Mesodermal cell (in vitro differentiated cells): ENCODE data around the gene NUP133.
A peak's percentile ranks its signal among the peaks of the same experiment; 100 is the strongest.
"Not testable (repeated sequence)": the region's sequence is repeated elsewhere in the genome, so short reads cannot be mapped to it uniquely, and the experiment has no call there.

Experiments
- H3K27ac ChIP-seq: 2 replicates; pipeline ENCODE4 v1.7.0; 2013; ENCODE audit warnings: mild to moderate bottlenecking, low read depth, low read length, moderate library complexity; ENCODE audit not compliant: severe bottlenecking
- H3K36me3 ChIP-seq: 2 replicates; pipeline ENCODE4 v1.7.1; 2013; ENCODE audit warnings: mild to moderate bottlenecking, low read length, moderate library complexity; ENCODE audit not compliant: control insufficient read depth, insufficient read depth
- H3K4me1 ChIP-seq: one replicate; pipeline ENCODE4 v1.7.1; 2013; ENCODE audit warnings: mild to moderate bottlenecking, low read length; ENCODE audit not compliant: insufficient read depth, control insufficient read depth, poor library complexity, severe bottlenecking
- H3K4me3 ChIP-seq: 2 replicates; pipeline ENCODE4 v1.7.0; 2013; ENCODE audit warnings: low read length, control low read depth, mild to moderate bottlenecking; ENCODE audit not compliant: insufficient read depth, poor library complexity, severe bottlenecking; ENCODE audit errors: extremely low read depth
- H3K9me3 ChIP-seq: 2 replicates; pipeline ENCODE4 v1.7.1; 2013; ENCODE audit warnings: mild to moderate bottlenecking, low read length, moderate library complexity; ENCODE audit not compliant: control insufficient read depth
- WGBS, 2 experiments: methylation state at CpG; one replicate each; pipeline ENCODE4 v1.1.5; 2013; ENCODE audit warnings: missing lambda C conversion rate in 2 of 2; ENCODE audit not compliant: insufficient coverage in 2 of 2; 5-methylcytosine and 5-hydroxymethylcytosine counted together

The NUP133 gene

GRCh38 chr1:229420224-229420623, 87.9 kb downstream of the NUP133 start:
- 95 to 98% methylated on average over 7 to 9 of the region's 11 CpGs for WGBS, 2 experiments
- no peak overlapping the region for H3K27ac ChIP-seq
- peaks cover 4% of the 10 kb centered on the region for H3K9me3 ChIP-seq
- no peaks in the 10 kb centered on the region for H3K36me3 ChIP-seq
- no peak overlapping the region for H3K4me3 ChIP-seq
- no peaks in the 10 kb centered on the region for H3K4me1 ChIP-seq

- WGBS, 2 experiments: 81 to 91% methylated on average over 5 to 6 of the region's 6 CpGs
- not testable (repeated sequence) for H3K27ac ChIP-seq, H3K4me3 ChIP-seq, H3K36me3 ChIP-seq, H3K4me1 ChIP-seq, H3K9me3 ChIP-seq
These were observed 89.6 kb downstream of the NUP133 start for GRCh38 chr1:229418586-229418985.

- H3K9me3 ChIP-seq, H3K36me3 ChIP-seq, H3K4me3 ChIP-seq, H3K27ac ChIP-seq: not testable (repeated sequence)
- 100% methylated on average over 3 of the region's 5 CpGs for WGBS, 2 experiments
- H3K4me1 ChIP-seq: peaks cover 34% of the 10 kb centered on the region
These were observed 95.3 kb downstream of the NUP133 start for GRCh38 chr1:229412810-229413209.

DNA sequence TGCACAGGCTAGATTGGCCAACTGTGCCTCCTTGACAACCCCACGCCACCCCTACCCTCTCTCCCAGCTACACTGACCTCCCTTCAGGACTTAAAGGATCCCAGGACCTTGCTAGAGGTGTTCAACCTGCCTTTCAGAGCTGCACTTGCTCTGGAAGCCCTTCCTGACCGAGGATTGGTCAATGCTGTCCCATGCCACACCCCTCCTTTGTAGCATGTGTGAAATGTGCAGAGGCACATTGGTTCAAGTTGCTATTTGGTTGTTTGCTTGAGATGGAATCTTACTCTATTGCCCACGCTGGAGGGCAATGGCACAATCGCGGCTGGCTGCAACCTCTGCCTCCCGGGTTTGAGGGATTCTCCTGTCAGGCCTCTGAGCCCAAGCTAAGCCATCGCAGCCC, 96.1 kb downstream of the NUP133 start:
- H3K4me3 ChIP-seq: no peak overlapping the region
- peak overlapping the region; percentile 24 for H3K27ac ChIP-seq
- 86 to 94% methylated on average over 6 to 7 of the region's 7 CpGs for WGBS, 2 experiments
- no peaks in the 10 kb centered on the region for H3K36me3 ChIP-seq
- peaks cover 42% of the 10 kb centered on the region for H3K4me1 ChIP-seq
- no peaks in the 10 kb centered on the region for H3K9me3 ChIP-seq

- no peak overlapping the region for H3K4me3 ChIP-seq
- WGBS, 2 experiments: 63 to 85% methylated on average over 5 to 7 of the region's 11 CpGs
- H3K36me3 ChIP-seq: no peaks in the 10 kb centered on the region
- H3K4me1 ChIP-seq: peaks cover 44% of the 10 kb centered on the region
- H3K27ac ChIP-seq: peak overlapping the region; percentile 24
- no peaks in the 10 kb centered on the region for H3K9me3 ChIP-seq
These were observed 96.6 kb downstream of the NUP133 start for GRCh38 chr1:229411434-229412055.

- H3K4me1 ChIP-seq: peaks cover 45% of the 10 kb centered on the region
- H3K4me3 ChIP-seq: no peak overlapping the region
- peak overlapping the region; percentile 70 for H3K27ac ChIP-seq
- WGBS, 2 experiments: 7 to 9% methylated on average over 4 of the region's 14 CpGs
- no peaks in the 10 kb centered on the region for H3K9me3 ChIP-seq
- no peaks in the 10 kb centered on the region for H3K36me3 ChIP-seq
These were observed 97.3 kb downstream of the NUP133 start for GRCh38 chr1:229410692-229411433.

DNA sequence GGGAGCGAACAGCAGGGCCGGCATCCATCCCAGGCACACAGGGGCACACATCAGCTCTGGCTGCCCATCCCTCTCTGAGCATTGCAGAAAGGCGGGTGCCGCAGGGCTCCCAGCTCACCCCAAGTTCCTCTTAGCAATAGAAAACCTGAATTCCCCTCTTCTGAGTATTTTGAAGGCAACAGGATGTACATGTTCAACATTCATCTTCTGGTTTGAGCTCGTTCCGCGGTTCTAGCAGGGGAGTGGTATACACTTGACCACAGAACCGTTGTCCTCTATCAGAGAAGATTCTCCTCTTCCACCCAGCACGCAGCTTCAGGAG, 97.8 kb downstream of the NUP133 start:
- Histone ChIP-seq H3K9me3 (no peaks in the 10 kb centered on the region), H3K36me3 (no peaks in the 10 kb centered on the region), H3K4me3 (no peak overlapping the region), H3K4me1 (peaks cover 45% of the 10 kb centered on the region), H3K27ac (no peak overlapping the region)
- WGBS, 2 experiments: 81 to 85% methylated on average over 4 to 8 of the region's 9 CpGs

GRCh38 chr1:229409616-229410369, 98.3 kb downstream of the NUP133 start:
- H3K27ac ChIP-seq: no peak overlapping the region
- H3K4me1 ChIP-seq: peaks cover 45% of the 10 kb centered on the region
- H3K9me3 ChIP-seq: no peaks in the 10 kb centered on the region
- WGBS, 2 experiments: 62 to 67% methylated on average over 11 to 16 of the region's 18 CpGs
- H3K4me3 ChIP-seq: no peak overlapping the region
- no peaks in the 10 kb centered on the region for H3K36me3 ChIP-seq

DNA sequence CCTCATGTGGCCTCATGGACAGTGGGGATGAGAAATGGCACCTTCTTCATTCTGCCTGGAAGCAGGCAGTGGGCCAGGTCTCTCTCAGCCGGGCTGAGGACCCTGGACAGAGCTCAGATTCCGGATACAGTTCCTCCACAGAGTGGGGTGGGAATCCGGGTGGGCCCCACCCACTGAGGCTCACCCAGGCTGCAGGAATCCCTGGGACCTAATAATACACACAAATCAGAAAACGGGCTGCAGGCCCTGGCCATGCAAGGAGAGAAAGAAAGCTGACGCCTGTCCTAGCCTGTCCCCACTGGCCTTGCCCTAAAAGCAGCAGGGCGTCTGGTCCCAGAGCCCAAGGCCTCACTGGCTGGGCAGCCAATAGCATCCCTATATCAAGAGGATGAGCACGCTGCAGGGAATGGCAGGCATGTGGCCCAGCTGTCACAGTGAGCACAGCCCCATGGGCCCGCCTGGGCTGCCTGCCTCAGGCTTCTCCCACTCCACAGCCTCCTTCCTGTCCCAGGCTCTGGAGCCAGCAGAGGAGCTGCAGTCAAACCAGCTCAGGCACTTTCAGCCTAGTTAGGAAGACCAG, 99.6 kb downstream of the NUP133 start:
- Histone ChIP-seq H3K9me3 (no peaks in the 10 kb centered on the region), H3K4me1 (peaks cover 45% of the 10 kb centered on the region), H3K4me3 (no peak overlapping the region), H3K27ac (no peak overlapping the region), H3K36me3 (no peaks in the 10 kb centered on the region)
- 56 to 68% methylated on average over 6 of the region's 8 CpGs for WGBS, 2 experiments

- WGBS, 2 experiments: 23 to 24% methylated on average over 52 of the region's 68 CpGs
- Histone ChIP-seq H3K4me1 (peaks cover 45% of the 10 kb centered on the region), H3K27ac (no peak overlapping the region), H3K9me3 (no peaks in the 10 kb centered on the region), H3K4me3 (peak overlapping the region; percentile 3), H3K36me3 (no peaks in the 10 kb centered on the region)
These were observed 100.7 kb downstream of the NUP133 start for GRCh38 chr1:229407206-229408026.
